Ishikawa (cell line): ENCODE measurements around the gene LHX8.

Experiments
- CREB1 ChIP-seq: IDR thresholded peaks from 2 replicates; pipeline ENCODE4 v1.6.1; 2012; ENCODE audit warnings: low read depth
- EGR1 ChIP-seq: IDR thresholded peaks from 2 replicates; pipeline ENCODE4 v1.6.1; 2012
- EP300 ChIP-seq: IDR thresholded peaks from 2 replicates; pipeline ENCODE4 v1.6.1; 2012; ENCODE audit warnings: borderline replicate concordance
- FOXM1 ChIP-seq: IDR thresholded peaks from 2 replicates; pipeline ENCODE4 v1.6.1; 2012; ENCODE audit warnings: low read depth, borderline replicate concordance
- MAX ChIP-seq: IDR thresholded peaks from 2 replicates; pipeline ENCODE4 v1.6.1; 2012
- NFIC ChIP-seq: IDR thresholded peaks from 2 replicates; pipeline ENCODE4 v1.6.1; 2012
- RAD21 ChIP-seq: IDR thresholded peaks from 2 replicates; pipeline ENCODE4 v1.6.1; 2012; ENCODE audit warnings: low read depth
- REST ChIP-seq: IDR thresholded peaks from 2 replicates; pipeline ENCODE4 v1.6.1; 2012; ENCODE audit warnings: low read depth, mild to moderate bottlenecking
- TAF1 ChIP-seq: IDR thresholded peaks from 2 replicates; pipeline ENCODE4 v1.6.1; 2012; ENCODE audit warnings: low read depth, mild to moderate bottlenecking
- TCF12 ChIP-seq: IDR thresholded peaks from 2 replicates; pipeline ENCODE4 v1.6.1; 2012; ENCODE audit warnings: low read depth
- TEAD4 ChIP-seq: IDR thresholded peaks from 2 replicates; pipeline ENCODE4 v1.6.1; 2012
- USF1 ChIP-seq: IDR thresholded peaks from 2 replicates; pipeline ENCODE4 v1.6.1; 2012
- YY1 ChIP-seq: IDR thresholded peaks from 2 replicates; pipeline ENCODE4 v1.6.1; 2012; ENCODE audit warnings: low read depth
- ZBTB7A ChIP-seq: IDR thresholded peaks from 2 replicates; pipeline ENCODE4 v1.6.1; 2012; ENCODE audit warnings: low read depth

Gene LHX8

GRCh38 chr1:75129983-75130789 is 4.0 kb upstream of the LHX8 start:
- TF ChIP-seq REST (no peak), TAF1 (no peak), TCF12 (no peak), EGR1 (no peak), EP300 (no peak), MAX (no peak), FOXM1 (no peak), YY1 (no peak), ZBTB7A (no peak)

GRCh38 chr1:75130865-75131564 is 3.2 kb upstream of the LHX8 start:
- TF ChIP-seq CREB1, result no peak

GRCh38 chr1:75131565-75132241 is 2.5 kb upstream of the LHX8 start:
- no peak for TF ChIP-seq ZBTB7A
- no peak for TF ChIP-seq CREB1
- no peak for TF ChIP-seq REST
- TF ChIP-seq NFIC, result no peak
- no peak for TF ChIP-seq FOXM1
- no peak for TF ChIP-seq YY1
- TF ChIP-seq MAX, result no peak

GRCh38 chr1:75132242-75132811 is 1.9 kb upstream of the LHX8 start:
- no peak for TF ChIP-seq ZBTB7A
- TF ChIP-seq EGR1, result no peak
- TF ChIP-seq TCF12, result no peak

GRCh38 chr1:75132812-75133619 is 1.2 kb upstream of the LHX8 start:
- TF ChIP-seq ZBTB7A (no peak), RAD21 (no peak), TEAD4 (no peak), TAF1 (no peak), CREB1 (no peak), TCF12 (no peak), REST (no peak), MAX (no peak), YY1 (no peak), USF1 (no peak), FOXM1 (no peak), NFIC (no peak)
